Osteoblast (primary cell): ENCODE measurements around the gene PIP5KL1. TPM values are rescaled to one million over a fixed set of nuclear protein-coding genes. Genes with fewer than 3 reads are reported as not detected.

Experiments used
- DNase-seq: peaks from one replicate; pipeline ENCODE4 v3.0.0; 2011; ENCODE audit warnings: low spot score, mixed read lengths; ENCODE audit not compliant: insufficient read length; ENCODE audit errors: missing footprints
- H2AFZ ChIP-seq: 2 replicates; pipeline ENCODE4 v1.6.0; 2011; ENCODE audit warnings: mild to moderate bottlenecking, low read length
- H3K27ac ChIP-seq: 2 replicates; pipeline ENCODE4 v1.5.1; 2011; ENCODE audit warnings: mild to moderate bottlenecking, low read depth, low read length, moderate library complexity
- H3K27me3 ChIP-seq: 2 replicates; pipeline ENCODE4 v1.6.0; 2012; ENCODE audit warnings: mild to moderate bottlenecking, control low read depth, inconsistent platforms, low read length, moderate library complexity; ENCODE audit not compliant: insufficient read depth
- H3K36me3 ChIP-seq: 2 replicates; pipeline ENCODE4 v1.5.1; 2011; ENCODE audit warnings: mild to moderate bottlenecking, low read length, control low read depth, moderate library complexity; ENCODE audit not compliant: insufficient read depth
- H3K4me1 ChIP-seq: 2 replicates; pipeline ENCODE4 v1.5.1; 2011; ENCODE audit warnings: mild to moderate bottlenecking, low read length, control low read depth, moderate library complexity; ENCODE audit not compliant: insufficient read depth
- H3K4me2 ChIP-seq: 2 replicates; pipeline ENCODE4 v1.6.0; 2011; ENCODE audit warnings: mild to moderate bottlenecking, low read length; ENCODE audit not compliant: insufficient read depth
- H3K4me3 ChIP-seq: fragments of 200-600 bp; sonication (generic); 3 replicates; pipeline ENCODE4 v1.5.1; 2012; ENCODE audit warnings: mild to moderate bottlenecking, low read length, inconsistent platforms; ENCODE audit not compliant: insufficient read depth
- H3K79me2 ChIP-seq: 2 replicates; pipeline ENCODE4 v1.6.0; 2012; ENCODE audit warnings: mild to moderate bottlenecking, low read length, control low read depth, inconsistent platforms; ENCODE audit not compliant: insufficient read depth
- H3K9me3 ChIP-seq: 2 replicates; pipeline ENCODE4 v1.5.1; 2011; ENCODE audit warnings: low read depth, low read length, control low read depth
- H4K20me1 ChIP-seq: 2 replicates; pipeline ENCODE4 v1.6.0; 2012; ENCODE audit warnings: mild to moderate bottlenecking, low read length, control low read depth; ENCODE audit not compliant: insufficient read depth
- CTCF ChIP-seq: IDR thresholded peaks from 2 replicates; pipeline ENCODE4 v1.5.1; 2011; ENCODE audit warnings: mild to moderate bottlenecking, low read depth, low read length, moderate library complexity; ENCODE audit errors: extremely low read depth
- total RNA-seq: library from RNA; depleted of rRNA; stranded (reverse); fragments of >200 nt; gene quantifications from 2 replicates; pipeline ENCODE4 v1.2.3, GENCODE V29; 2012

Gene PIP5KL1
- total RNA-seq = 2.2 and 3.5 TPM in 2 replicates

- peaks cover 8% of the 10 kb centered on the region for H4K20me1 ChIP-seq
- no peak for TF ChIP-seq CTCF
- peak within 1 kb of the TSS; percentile 77 for H2AFZ ChIP-seq
Measured at GRCh38 chr9:127930231-127931091, at the start of gene PIP5KL1. TSS of gene PIP5KL1 (minus strand) at chr9:127930777. CDS start at chr9:127930752, 25 bp downstream.

GRCh38 chr9:127980060-127980705, 49.6 kb upstream of the PIP5KL1 start:
- Histone ChIP-seq H3K27me3 (no peaks in the 10 kb centered on the region), H3K36me3 (no peaks in the 10 kb centered on the region), H3K27ac (peak overlapping the region; percentile 58), H3K9me3 (no peaks in the 10 kb centered on the region), H2AFZ (peak overlapping the region; percentile 68), H4K20me1 (peaks cover 49% of the 10 kb centered on the region), H3K79me2 (peaks cover 53% of the 10 kb centered on the region), H3K4me3 (peak overlapping the region; percentile 89), H3K4me1 (peaks cover 43% of the 10 kb centered on the region), H3K4me2 (peak overlapping the region; percentile 97)
- peak; percentile 87 for DNase-seq
- no peak for TF ChIP-seq CTCF

More at GRCh38 chr9:127930231-127931091, at the start of gene PIP5KL1:
- Histone ChIP-seq H3K27ac (peak within 1 kb of the TSS; percentile 97), H3K4me1 (peaks cover 35% of the 10 kb centered on the region), H3K79me2 (peaks cover 20% of the 10 kb centered on the region), H3K9me3 (no peaks in the 10 kb centered on the region), H3K4me2 (peak within 1 kb of the TSS; percentile 92), H3K27me3 (no peaks in the 10 kb centered on the region), H3K4me3 (peak within 1 kb of the TSS; percentile 76), H3K36me3 (peaks cover 11% of the 10 kb centered on the region)
- DNase-seq = peak; percentile 99

GRCh38 chr9:127979333-127980059, 48.9 kb upstream of the PIP5KL1 start:
- Histone ChIP-seq H3K27me3 (no peaks in the 10 kb centered on the region), H3K4me1 (peaks cover 49% of the 10 kb centered on the region), H3K36me3 (no peaks in the 10 kb centered on the region), H3K79me2 (peaks cover 60% of the 10 kb centered on the region), H4K20me1 (peaks cover 56% of the 10 kb centered on the region), H3K4me3 (peak overlapping the region; percentile 89), H3K27ac (peak overlapping the region; percentile 58), H2AFZ (peak overlapping the region; percentile 68), H3K4me2 (peak overlapping the region; percentile 97), H3K9me3 (no peaks in the 10 kb centered on the region)
- TF ChIP-seq CTCF = no peak
- DNase-seq = peak; percentile 95

GRCh38 chr9:127979015-127979332, 48.4 kb upstream of the PIP5KL1 start:
- H3K79me2 ChIP-seq = peaks cover 65% of the 10 kb centered on the region
- no peaks in the 10 kb centered on the region for H3K9me3 ChIP-seq
- peak overlapping the region; percentile 22 for H2AFZ ChIP-seq
- H3K4me2 ChIP-seq = peak overlapping the region; percentile 97
- no peaks in the 10 kb centered on the region for H3K36me3 ChIP-seq
- H3K4me3 ChIP-seq = peak overlapping the region; percentile 89
- peaks cover 61% of the 10 kb centered on the region for H4K20me1 ChIP-seq
- no peaks in the 10 kb centered on the region for H3K27me3 ChIP-seq
- H3K27ac ChIP-seq = peak overlapping the region; percentile 58
- no peak for DNase-seq
- TF ChIP-seq CTCF = no peak
- peaks cover 50% of the 10 kb centered on the region for H3K4me1 ChIP-seq
